Measurements from ENCODE around the gene GABRP. TPM values are rescaled to one million over a fixed set of nuclear protein-coding genes. Genes with fewer than 3 reads are reported as not detected.

GABRP gene
- total RNA-seq, 4 donors from 2014 or later: not detected

- no peaks in the 10 kb centered on the region for H3K9me3 ChIP-seq
- ATAC-seq (no peak), DNase-seq (no peak)
- H3K27me3 ChIP-seq: peaks cover 0 to 7% (median 2%) of the 10 kb centered on the region in 3 donors
- H3K36me3 ChIP-seq: no peaks in the 10 kb centered on the region
- H3K27ac ChIP-seq: no peak overlapping the region
- intact Hi-C loops (cut with DNase I; ENCODE audit: low total_unique reads): no loop called here
- H3K4me1 ChIP-seq: peaks cover 4 to 14% of the 10 kb centered on the region in 2 donors
- H3K4me3 ChIP-seq: no peak overlapping the region
- in situ Hi-C loops (cut with MboI; ENCODE audit: low sequenced_read_pairs in 4 of 4): loop anchor here in 3 of 4 donors (25.0 kb wide), 1 partner anchor 588 kb away; no protein-coding TSS in a partner anchor
- TF ChIP-seq CTCF (IDR thresholded peaks at IDR 0.05 in 4 of 5, conservative IDR thresholded peaks at IDR 0.05 in 1 of 5) (no peak), POLR2A (IDR thresholded peaks at IDR 0.05) (no peak)
Observed at GRCh38 chr5:170748951-170749471, 34.5 kb upstream of the GABRP start.

- Histone ChIP-seq H3K9me3 (no peaks in the 10 kb centered on the region), H3K4me1 (peaks cover 2 to 13% of the 10 kb centered on the region in 2 donors), H3K27ac (no peak overlapping the region), H3K36me3 (no peaks in the 10 kb centered on the region), H3K27me3 (peaks cover 0 to 7% (median 0%) of the 10 kb centered on the region in 3 donors), H3K4me3 (no peak overlapping the region)
- TF ChIP-seq CTCF (IDR thresholded peaks at IDR 0.05 in 4 of 5, conservative IDR thresholded peaks at IDR 0.05 in 1 of 5): no peak
- TF ChIP-seq POLR2A (IDR thresholded peaks at IDR 0.05): no peak
- in situ Hi-C loops (cut with MboI; ENCODE audit: low sequenced_read_pairs in 4 of 4) (loop anchor here in 3 of 4 donors (25.0 kb wide), 1 partner anchor 587 kb away; no protein-coding TSS in a partner anchor), intact Hi-C loops (cut with DNase I; ENCODE audit: low total_unique reads) (no loop called here)
- DNase-seq (no peak), ATAC-seq (no peak)
Observed at GRCh38 chr5:170749911-170750431, 33.6 kb upstream of the GABRP start.

GRCh38 chr5:170750791-170751190, 32.7 kb upstream of the GABRP start:
- DNase-seq: no peak
- in situ Hi-C loops (cut with MboI; ENCODE audit: low sequenced_read_pairs in 4 of 4): no loop called here
- H3K9me3 ChIP-seq: no peaks in the 10 kb centered on the region
- H3K4me3 ChIP-seq: no peak overlapping the region
- no peak overlapping the region for H3K27ac ChIP-seq
- peaks cover 0 to 5% of the 10 kb centered on the region in 2 donors for H3K4me1 ChIP-seq
- no peak for ATAC-seq
- no peaks in the 10 kb centered on the region for H3K36me3 ChIP-seq
- peaks cover 0 to 7% (median 0%) of the 10 kb centered on the region in 3 donors for H3K27me3 ChIP-seq
- intact Hi-C loops (cut with DNase I; ENCODE audit: low total_unique reads): no loop called here
- TF ChIP-seq CTCF (IDR thresholded peaks at IDR 0.05 in 4 of 5, conservative IDR thresholded peaks at IDR 0.05 in 1 of 5) (no peak), POLR2A (IDR thresholded peaks at IDR 0.05) (no peak)

- H3K27me3 ChIP-seq: peaks cover 0 to 7% (median 0%) of the 10 kb centered on the region in 3 donors
- H3K4me3 ChIP-seq: no peak overlapping the region
- DNase-seq: no peak
- no peaks in the 10 kb centered on the region for H3K9me3 ChIP-seq
- in situ Hi-C loops (cut with MboI; ENCODE audit: low sequenced_read_pairs in 4 of 4) (no loop called here), intact Hi-C loops (cut with DNase I; ENCODE audit: low total_unique reads) (no loop called here)
- H3K27ac ChIP-seq: no peak overlapping the region
- TF ChIP-seq POLR2A (IDR thresholded peaks at IDR 0.05) (no peak), CTCF (IDR thresholded peaks at IDR 0.05 in 4 of 5, conservative IDR thresholded peaks at IDR 0.05 in 1 of 5) (no peak)
- peaks cover 0 to 8% of the 10 kb centered on the region in 2 donors for H3K4me1 ChIP-seq
- no peaks in the 10 kb centered on the region for H3K36me3 ChIP-seq
- no peak for ATAC-seq
Observed at GRCh38 chr5:170751631-170752030, 31.9 kb upstream of the GABRP start.

Measured in gastrocnemius medialis (tissue), 4 donors.